Transverse colon (tissue), 4 donors: ENCODE measurements around the gene CCDC85C.

Experiments
- CTCF ChIP-seq, 5 experiments: fragments of 200-600 bp in 3 of 5; fragments of 450-650 bp in 2 of 5; sonication (generic) in 3 of 5; IDR thresholded peaks; 1 replicate in 2 of 5; 2 replicates in 3 of 5; pipeline ENCODE4 v1.5.1; 2016 to 2017; ENCODE audit warnings: antibody characterized with exemption in 5 of 5, inconsistent platforms in 3 of 5, mild to moderate bottlenecking in 2 of 5, moderate library complexity in 1 of 5
- EP300 ChIP-seq: sonication (generic); formaldehyde crosslinking; IDR thresholded peaks from one replicate; pipeline ENCODE4 v1.6.1; 2017; ENCODE audit warnings: antibody characterized with exemption, low read depth
- POLR2A ChIP-seq: fragments of 450-650 bp; IDR thresholded peaks from one replicate; pipeline ENCODE4 v1.6.1; 2016; ENCODE audit warnings: antibody characterized with exemption, mild to moderate bottlenecking, moderate library complexity
- POLR2AphosphoS5 ChIP-seq, 3 donors: sonication (generic); formaldehyde crosslinking; IDR thresholded peaks; one replicate each; pipeline ENCODE4 v1.6.1; 2016; ENCODE audit warnings: antibody characterized with exemption in 3 of 3

GRCh38 chr14:99538275-99538674 lies 65.7 kb downstream of the CCDC85C start:
- peak in 1 of 5 experiments; percentile 12 for TF ChIP-seq CTCF (IDR thresholded peaks at IDR 0.05)
- TF ChIP-seq EP300 = no peak
- TF ChIP-seq POLR2A = no peak
- TF ChIP-seq POLR2AphosphoS5 (IDR thresholded peaks at IDR 0.05) = no peak
